DND-41 (cell line): ENCODE data around the gene ZFTA.

Experiments used
- CTCF ChIP-seq: IDR thresholded peaks from 2 replicates; pipeline ENCODE4 v1.5.1; 2012; ENCODE audit warnings: borderline replicate concordance, low read length, moderate library complexity, mild to moderate bottlenecking; ENCODE audit not compliant: poor library complexity, severe bottlenecking; ENCODE audit errors: extremely low read depth
- EZH2 ChIP-seq: IDR thresholded peaks from 3 replicates; pipeline ENCODE4 v1.6.1; 2012; ENCODE audit warnings: borderline replicate concordance, low read depth, mild to moderate bottlenecking, moderate library complexity, low read length, inconsistent platforms; ENCODE audit not compliant: severe bottlenecking

GRCh38 chr11:63737718-63738117 is 30.9 kb downstream of the ZFTA start:
- TF ChIP-seq CTCF = no peak
- no peak for TF ChIP-seq EZH2
